ENCODE results near the gene CLMN.
"Not testable (repeated sequence)": the region's sequence is repeated elsewhere in the genome, so short reads cannot be mapped to it uniquely, and the experiment has no call there.

Gene CLMN

GRCh38 chr14:95188380-95188779 lies 131.3 kb downstream of the CLMN start:
- FAIRE-seq, result no peak

DNA sequence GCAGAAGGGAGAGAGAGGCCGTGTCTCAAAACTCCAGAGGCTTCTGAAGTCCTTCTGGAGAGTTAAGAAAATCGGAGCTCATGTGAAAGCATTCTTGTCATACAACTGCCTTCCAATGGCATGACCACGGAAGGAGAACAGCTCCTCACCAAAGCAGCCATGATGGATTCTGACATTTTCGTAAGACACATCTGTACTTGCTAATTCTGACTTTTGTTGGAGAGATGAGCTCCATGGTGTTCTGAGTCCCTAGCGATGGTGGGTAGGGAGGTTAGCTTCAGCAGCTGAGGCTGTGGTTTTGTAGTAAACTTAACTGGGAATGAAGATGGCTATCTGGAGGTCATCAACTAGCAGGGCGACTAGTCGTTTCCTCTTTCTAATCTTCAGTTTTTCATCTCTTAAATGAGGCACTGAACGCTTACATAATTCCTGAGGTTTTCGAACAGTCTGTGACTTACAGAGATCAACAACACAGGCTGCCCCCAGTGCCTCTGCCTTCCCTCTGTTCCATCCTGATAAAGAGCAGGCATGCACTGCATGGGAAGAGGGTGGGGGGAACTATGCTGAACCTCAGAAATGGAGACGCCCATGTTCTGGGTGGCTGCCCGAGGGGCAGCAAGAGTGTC lies 133.8 kb downstream of the CLMN start:
- no peak for FAIRE-seq

- FAIRE-seq, result no peak
Measured at GRCh38 chr14:95185033-95185766, 134.5 kb downstream of the CLMN start.

- no peak for FAIRE-seq
Measured at GRCh38 chr14:95184413-95184790, 135.3 kb downstream of the CLMN start.

- FAIRE-seq, result no peak
Measured at GRCh38 chr14:95183532-95184412, 135.9 kb downstream of the CLMN start.

- no peak for FAIRE-seq
Measured at GRCh38 chr14:95183082-95183481, 136.6 kb downstream of the CLMN start.

DNA sequence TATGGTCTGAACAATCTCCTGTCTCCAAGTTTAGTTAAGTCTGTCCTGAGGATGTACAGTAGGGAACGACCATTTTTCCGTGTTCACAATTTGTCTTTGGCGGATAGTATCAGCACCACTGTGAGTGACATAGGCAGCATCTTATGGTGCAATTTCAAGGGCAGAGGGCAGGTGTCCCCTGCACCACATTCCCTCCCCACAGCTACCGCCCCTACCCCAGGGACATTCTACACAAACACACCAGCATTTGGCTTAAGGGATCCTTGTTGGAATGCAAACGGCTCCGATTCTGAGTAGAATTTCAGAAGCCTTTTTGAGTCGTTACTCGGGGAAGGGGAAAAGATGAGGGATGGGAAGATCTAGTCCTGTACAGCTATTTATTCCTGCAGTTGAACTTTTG lies 137.3 kb downstream of the CLMN start:
- no peak for FAIRE-seq

GRCh38 chr14:95180966-95181741 lies 138.6 kb downstream of the CLMN start:
- no peak for FAIRE-seq

- FAIRE-seq, result not testable (repeated sequence)
Measured at GRCh38 chr14:95175670-95176069, 144.0 kb downstream of the CLMN start.

GRCh38 chr14:95174184-95174792 lies 145.4 kb downstream of the CLMN start:
- no peak for FAIRE-seq

DNA sequence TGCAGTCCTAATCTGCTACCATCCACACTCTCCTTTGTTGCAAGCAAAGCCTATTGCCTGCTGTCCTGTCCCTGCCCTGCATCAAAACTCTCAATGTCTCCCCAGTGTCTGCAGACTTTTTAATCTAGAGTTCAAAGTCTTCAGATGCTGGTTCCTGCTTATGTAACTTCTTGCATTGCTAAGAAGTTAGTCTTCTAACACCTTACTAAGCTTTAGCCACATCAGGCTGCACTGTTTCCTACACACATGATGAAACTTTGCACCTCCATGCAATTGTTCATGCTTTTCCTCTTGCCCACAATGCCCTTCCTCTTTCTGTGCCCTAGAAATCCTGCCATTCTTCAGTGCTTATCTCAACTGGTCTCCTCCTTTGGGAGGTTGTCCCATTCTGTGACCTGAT lies 146.2 kb downstream of the CLMN start:
- FAIRE-seq, result no peak

DNA sequence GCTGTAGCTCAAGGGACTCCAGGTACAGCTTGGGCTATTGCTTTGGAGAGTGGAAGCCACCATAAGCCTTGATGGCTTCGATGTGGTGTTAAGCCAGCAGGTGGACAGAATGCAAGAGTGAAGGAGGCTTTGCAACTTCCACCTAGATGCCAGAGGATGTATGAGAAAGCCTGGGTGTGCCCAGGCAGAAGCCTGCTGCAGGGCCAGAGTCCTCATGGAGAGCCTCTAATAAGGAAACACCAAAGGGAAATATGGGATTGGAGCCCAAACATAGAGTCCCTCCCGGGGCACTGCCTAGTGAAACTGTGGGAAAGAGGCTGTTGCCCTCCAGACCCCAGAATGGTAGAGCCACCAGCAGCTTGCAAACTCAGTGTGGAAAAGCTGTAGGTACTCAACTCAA lies 152.5 kb downstream of the CLMN start:
- FAIRE-seq, result no peak

- FAIRE-seq, result no peak
Measured at GRCh38 chr14:95165517-95165916, 154.2 kb downstream of the CLMN start.

GRCh38 chr14:95164506-95164905 lies 155.2 kb downstream of the CLMN start:
- no peak for FAIRE-seq

GRCh38 chr14:95163666-95164065 lies 156.0 kb downstream of the CLMN start:
- FAIRE-seq, result no peak

DNA sequence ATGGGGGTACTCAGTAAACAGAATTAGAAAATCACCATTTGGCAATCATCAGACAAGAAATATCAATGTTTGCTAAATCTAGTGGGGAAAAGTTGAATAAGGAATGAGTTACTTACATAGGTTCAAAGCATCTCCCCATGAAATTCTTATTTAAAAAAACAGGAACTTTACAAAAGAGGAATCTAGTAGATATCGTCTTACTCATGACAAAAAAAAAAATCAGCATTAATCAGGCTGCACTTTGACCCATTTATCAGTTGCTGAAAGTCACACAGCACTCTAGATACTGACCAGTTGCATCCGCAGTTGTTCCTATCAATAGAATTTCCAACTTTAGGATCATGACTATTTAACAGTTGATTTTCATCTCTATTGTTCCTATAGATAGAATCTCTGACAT lies 156.6 kb downstream of the CLMN start:
- no peak for FAIRE-seq

- FAIRE-seq, result no peak
Measured at GRCh38 chr14:95162641-95163040, 157.1 kb downstream of the CLMN start.

DNA sequence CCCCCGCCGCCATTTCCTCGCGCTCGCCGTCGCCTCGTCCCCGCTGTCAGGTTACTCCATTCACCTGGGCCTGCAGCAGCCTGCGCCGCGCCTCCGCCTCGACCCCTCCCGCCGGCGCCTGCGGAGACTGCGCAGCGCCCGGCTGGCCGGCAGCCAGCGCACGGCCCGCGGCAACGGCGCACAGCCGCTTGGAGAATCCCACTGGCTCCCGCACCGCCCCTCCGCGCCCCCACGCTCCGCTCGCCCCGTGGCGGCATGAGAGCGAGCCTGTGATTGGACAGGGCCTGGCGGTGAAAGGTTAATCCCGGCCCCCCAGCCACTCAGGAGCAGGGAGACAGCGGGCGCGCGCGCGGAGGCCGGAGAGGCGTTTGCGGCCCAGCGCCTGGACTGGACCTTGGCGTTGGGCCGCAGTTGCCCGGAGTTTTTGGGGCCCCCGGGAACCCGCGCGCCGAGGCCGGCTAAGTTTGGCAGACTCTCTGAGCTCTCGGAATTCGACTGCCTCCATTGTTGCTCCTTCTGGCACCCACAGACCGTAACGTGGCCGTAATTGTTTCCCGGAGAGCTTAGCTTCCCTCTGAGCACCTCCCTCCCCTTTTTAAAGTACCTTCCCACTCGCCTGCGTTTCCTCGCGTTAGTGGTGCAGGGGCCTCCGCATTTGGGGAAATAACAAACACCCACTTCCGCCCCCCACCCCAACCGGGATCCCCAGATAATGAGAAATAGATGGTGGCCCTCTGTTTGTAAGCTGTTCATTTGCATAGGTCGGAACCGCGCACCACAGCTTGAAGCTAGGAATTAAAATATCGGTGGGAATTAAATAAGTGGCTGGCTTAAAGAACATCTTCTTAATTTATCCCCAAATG lies 162.2 kb downstream of the CLMN start, which contains the start of gene DICER1:
Gene DICER1 (minus strand): TSS at position 203 of the 863 bp plus-strand sequence. CDS start 24,071 bp downstream, outside the sequence.
- no peak for FAIRE-seq

DNA sequence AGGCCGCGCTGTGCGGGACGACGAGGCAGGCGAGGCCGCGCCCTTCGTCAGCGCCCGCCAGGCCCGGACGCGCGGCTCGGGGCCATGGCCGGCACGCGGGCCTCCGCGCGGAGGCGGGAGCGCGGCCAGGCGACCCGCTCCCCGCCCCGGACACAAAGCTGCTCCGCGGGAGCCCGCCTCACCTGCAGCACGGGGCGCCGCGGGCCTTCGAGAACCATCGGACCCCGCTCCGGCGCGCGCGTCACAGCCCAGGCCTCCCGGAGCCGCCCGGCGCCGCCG lies 162.7 kb downstream of the CLMN start:
- no peak for FAIRE-seq

GRCh38 chr14:95156161-95157047 lies 163.3 kb downstream of the CLMN start:
- no peak for FAIRE-seq

DNA sequence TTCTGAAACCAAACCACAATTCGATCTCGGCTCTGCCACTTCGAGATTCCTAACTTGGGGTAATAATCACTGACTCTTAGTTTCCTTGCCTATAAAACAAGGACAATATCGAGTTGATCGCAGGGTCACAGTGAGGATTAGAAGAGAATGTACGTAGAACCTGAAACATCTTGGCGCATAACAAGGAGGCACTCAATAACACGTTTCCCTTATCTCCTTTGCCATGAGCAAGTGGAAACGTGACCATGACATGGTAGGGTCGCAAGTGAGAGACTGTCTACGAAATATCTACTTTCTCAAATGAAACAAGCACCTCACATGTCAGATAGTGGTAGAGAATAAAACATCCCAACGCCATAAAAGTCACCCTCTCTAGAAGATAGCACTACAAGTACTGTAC lies 164.7 kb downstream of the CLMN start:
- no peak for FAIRE-seq

Data from TTC549 (cell line).